Dedifferentiated amniotic fluid mesenchymal stem cell (primary cell): Measurements from ENCODE around the gene COMMD1.
"Not testable (repeated sequence)": the region's sequence is repeated elsewhere in the genome, so short reads cannot be mapped to it uniquely, and the experiment has no call there.

Experiments
- DNase-seq: peaks from one replicate; pipeline ENCODE4 v3.0.0-alpha.2; 2016; ENCODE audit errors: extremely low spot score

COMMD1 gene

GRCh38 chr2:62030902-62031301 is 125.4 kb downstream of the COMMD1 start:
- DNase-seq = no peak

DNA sequence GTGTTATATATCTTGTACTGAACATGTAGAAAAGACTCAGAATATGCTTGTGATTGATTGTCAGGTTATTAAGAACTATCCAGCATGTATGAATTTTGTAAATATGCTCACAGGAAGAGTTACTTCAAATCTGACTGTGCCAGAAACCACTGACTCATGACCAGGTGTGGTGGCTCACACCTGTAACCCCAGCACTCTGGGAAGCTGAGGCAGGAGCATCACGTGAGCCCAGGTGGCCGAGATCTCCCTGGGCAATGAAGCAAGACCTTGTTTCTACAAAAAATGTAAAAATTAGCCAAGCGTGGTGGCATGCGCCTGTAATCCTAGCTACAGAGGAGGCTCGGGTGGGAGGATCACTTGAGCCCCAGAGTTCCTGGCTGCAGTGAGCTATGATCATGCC is 126.6 kb downstream of the COMMD1 start:
- DNase-seq = no peak

DNA sequence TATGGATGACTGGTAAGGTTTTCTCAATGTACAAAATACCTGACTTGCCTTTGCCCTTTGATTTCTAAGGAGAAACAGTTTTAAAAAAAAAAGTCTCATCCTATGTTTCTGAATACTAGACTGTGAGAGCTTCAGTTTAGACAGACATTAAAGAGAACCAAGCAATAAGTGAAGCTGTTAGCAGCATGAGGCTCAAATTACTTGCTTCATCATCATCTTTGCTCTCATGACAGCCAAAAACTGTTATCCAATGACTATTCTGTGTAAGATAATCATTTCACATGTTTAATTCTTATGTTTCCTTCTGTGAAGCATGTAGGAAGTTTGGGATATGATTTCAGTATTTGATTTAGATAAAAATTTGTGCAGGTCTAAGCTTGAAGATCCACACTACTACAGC is 129.2 kb downstream of the COMMD1 start:
- no peak for DNase-seq

DNA sequence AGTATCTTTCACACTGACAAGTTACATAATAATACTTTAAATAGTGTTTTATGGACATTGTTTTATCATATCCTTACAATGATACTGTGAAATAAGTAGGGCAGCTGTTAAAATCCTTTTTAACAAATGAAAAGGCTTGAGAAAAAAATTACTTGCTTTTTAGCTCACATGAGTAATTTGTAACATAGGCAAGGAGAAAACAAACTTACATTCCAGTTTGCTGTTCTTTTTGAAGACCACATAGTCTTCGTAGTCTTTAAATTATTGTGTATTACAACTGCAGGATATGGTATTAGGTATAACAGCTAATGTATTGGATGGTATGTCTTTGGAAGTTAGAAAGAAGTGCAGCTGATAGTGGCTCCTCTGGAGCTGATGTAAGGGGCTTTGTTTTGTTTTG is 130.8 kb downstream of the COMMD1 start:
- DNase-seq = no peak

DNA sequence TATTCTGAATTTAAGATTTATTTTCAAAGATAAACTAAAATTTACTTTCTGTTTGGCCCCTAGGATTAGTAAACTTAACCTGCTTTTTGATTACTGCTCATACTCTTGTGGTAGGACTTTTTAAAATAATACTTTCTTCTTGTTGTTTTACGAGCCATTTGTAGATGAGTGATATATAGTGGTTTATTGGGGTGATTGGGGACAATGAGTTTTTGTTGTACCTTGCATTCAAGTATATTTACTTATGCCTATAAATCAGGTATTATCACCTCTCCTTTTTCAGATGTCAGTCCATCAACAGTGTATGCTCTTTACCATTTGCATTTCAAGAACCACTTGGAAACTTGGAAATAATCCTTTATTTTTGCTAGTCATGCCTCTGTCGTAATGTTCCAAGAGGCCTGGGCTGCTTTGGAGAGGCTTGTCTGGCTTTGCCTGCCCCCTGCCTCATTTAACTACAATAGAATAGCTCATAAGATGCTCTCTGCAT is 131.3 kb downstream of the COMMD1 start:
- no peak for DNase-seq

DNA sequence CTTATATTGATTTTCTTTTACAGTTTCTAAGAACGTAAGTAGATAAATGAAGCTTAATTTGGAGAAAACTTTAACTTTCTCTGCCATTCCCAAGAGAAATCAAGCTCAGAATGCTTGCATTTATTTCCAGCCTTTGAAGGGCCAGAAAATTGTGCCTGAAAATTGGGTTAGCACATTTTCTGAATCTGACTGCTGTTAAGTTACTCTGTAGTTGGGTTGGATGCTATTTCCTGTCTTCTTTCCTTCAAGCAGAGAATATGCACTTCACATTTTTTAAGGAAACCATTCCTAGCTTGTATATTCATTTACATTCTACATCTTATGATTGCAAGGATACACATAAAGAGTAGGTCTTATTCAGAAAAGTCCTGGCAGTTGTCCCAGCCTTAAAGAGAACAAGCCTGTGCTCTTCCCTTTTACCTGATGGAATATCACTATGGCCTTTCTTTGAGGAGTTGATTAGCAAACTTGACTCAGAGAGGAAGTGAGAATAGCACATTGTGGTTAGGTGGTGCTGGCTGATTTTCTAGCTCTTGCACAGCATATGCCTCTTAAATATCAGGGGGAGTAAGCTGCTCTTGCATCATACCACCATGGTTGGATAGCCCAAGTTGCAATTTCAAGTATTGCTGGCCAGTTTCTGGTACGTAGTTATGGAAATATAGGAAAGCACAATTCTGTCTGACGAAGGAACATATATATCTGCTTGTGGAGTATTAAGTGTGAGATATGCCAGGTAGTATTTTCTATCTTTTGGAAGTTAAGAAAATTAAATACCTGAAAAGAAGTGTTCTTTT is 133.7 kb downstream of the COMMD1 start:
- no peak for DNase-seq

DNA sequence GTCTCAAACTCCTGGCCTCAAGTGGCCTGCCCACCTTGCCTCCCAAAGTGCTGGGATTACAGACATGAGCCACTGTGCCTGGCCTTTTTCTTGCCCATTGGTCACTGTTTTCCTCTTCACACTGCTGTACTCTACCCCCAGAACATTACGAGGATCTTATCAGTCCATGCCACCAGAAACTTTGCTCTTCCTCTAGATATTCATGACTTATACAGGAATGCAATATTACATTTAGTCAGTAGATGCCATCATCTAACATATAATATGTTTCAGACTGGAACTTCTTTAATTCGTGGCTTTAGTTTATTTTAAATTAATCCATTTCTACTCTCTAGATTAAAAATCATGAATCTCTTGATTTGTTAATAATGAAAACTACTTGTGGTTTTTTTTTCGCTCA is 135.5 kb downstream of the COMMD1 start:
- no peak for DNase-seq

DNA sequence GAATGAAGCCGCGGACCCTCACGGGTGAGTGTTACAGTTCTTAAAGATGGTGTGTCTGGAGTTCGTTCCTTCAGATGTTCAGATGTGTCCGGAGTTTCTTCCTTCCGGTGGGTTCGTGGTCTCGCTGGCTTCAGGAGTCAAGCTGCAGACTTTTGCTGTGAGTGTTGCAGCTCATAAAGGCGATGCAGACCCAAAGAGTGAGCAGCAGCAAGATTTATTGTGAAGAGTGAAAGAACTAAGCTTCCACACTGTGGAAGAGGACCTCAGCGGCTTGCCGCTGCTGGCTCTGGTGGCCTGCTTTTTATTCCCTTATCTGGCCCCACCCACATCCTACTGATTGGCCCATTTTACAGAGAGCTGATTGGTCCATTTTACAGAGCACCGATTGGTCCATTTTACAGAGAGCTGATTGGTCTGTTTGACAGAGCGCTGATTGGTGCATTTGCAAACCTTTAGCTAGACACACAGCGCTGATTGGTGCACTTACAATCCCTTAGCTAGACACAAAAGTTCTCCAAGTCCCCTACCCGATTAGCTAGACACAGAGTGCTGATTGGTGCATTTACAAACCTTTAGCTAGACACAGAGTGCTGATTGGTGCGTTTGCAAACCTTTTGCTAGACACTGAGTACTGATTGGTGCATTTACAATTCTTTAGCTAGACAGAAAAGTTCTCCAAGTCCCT is 136.4 kb downstream of the COMMD1 start:
- DNase-seq = not testable (repeated sequence)

DNA sequence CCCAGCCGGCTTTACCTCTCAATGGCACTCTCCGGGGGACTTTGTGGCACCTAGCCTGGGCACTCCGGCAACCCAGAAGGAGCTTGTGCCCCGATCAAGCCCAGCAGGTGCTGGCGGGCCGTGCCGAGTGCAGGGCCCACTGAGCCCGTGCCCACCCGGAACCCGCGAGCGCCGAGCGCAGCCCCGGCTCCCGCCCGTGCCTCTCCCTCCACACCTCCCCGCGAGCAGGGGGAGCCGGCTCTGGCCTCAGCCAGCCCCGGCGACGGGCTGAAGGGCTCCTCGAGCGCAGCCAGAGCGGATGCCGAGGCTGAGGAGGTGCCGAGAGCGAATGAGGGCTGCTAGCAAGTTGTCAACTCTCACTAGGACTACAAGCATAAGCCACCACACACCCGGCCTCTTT is 136.9 kb downstream of the COMMD1 start:
- DNase-seq = no peak

- no peak for DNase-seq
Observed at GRCh38 chr2:62042944-62043343, 137.5 kb downstream of the COMMD1 start.

- DNase-seq = no peak
Observed at GRCh38 chr2:62045017-62045543, 139.6 kb downstream of the COMMD1 start.

GRCh38 chr2:62046141-62046540 is 140.7 kb downstream of the COMMD1 start:
- no peak for DNase-seq

DNA sequence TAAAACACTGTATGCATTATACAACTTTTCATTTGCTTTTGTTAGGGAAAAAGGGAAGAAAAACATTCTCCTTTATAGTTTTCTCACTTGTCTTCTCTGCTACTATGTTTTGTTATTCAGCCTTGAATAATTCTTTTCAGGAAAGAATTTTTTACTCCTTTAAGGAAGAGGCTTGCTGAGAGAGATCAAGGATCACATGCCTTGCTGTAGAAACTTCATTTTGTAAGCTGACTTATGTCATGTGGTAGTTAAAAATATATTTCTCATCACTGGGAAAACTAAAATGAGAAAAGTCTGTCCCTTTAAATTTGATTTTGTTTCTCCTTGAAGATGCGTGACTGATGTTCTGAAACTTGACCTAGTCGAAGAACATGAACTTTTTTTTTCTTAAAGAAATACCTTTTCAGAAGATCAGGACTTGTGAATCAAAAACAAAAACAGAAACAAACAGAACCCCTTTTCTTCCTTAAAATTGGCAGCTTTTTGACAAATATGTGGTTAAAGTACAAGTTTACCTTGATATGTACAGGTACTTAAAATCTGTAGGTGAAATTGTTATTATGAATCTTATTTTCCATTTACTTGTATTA is 145.1 kb downstream of the COMMD1 start:
- no peak for DNase-seq

DNA sequence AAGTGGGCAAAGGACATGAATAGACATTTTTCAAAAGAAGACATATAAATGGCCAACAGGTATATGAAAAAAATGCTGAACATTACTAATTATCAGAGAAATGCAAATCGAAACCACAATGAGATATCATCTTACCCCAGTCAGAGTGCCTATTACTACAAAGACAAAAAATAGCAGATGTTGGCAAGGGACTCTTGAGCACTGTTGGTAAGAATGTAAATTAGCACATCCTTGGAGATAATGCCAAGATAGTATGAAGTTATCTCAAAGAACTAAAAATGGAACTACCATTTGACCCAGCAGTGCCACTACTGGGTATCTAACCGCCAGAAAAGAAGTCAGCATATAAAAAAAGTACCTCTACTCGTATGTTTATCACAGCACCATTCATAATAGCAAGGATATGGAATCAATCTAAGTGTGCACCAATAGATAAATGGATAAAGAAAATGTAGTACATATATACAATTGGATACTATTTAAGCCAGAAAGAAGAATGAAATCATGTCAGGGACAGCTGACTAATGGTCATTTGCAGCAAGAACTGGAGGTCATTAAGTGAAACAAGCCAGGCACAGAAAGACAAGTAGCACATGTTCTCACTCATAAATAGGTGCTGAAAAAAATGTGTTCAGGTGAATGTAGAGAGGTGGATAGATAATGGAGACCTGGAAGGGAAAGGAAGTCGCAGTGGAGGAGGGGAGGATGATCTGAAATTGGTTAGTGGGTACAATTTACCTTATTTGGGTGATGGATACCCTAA is 148.7 kb downstream of the COMMD1 start:
- DNase-seq = no peak

DNA sequence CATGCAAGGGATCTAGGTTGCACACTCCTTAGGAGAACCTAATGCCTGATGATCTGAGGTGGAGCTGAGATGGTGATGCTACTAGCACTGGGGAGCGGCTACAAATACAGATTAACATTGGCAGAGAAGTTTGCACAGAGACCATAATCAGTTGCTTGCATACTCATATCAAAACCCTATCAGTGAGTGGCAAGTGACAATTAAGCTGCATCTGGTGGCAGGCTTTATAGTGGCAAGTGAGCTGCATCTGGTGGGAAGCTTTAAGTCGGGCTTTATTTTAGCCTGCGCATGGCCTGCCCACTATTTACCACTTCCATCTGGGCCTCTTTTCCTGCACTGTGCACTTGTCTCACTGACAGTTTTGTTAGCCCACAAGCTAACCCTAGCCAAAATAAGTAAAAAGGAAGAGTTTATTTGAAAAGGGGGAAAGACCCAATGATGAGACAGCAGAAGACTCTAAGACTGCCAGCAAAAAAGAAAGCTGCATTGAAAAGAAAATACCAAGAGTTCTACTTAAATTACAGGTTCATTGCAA is 149.5 kb downstream of the COMMD1 start:
- no peak for DNase-seq

DNA sequence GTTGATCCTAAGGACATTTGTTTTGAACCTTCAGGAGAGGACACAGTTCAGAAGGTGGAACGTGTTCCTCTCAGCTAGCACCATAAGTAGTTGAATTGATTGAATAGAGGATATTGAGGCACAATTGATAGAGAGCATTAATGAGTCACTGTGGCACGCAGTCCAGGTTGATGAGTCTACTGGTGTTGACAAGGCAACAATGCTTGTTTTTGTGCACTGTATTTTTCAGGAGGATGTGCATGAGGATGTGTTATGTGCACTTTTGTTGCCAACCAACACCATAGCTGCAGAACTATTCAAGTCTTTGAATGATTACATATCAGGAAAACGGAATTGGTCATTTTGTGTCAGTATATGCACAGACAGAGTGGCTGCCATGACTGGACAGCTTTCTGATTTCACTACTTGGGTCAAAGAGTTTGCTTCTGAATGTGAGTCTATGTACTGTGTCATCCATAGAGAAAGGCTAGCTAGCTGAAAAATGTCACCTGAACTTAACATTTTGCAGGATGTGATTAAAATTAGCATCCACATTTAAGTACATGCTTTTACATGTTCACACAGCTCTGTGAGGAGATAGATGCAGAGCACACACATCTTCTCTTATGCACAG is 150.4 kb downstream of the COMMD1 start:
- no peak for DNase-seq

DNA sequence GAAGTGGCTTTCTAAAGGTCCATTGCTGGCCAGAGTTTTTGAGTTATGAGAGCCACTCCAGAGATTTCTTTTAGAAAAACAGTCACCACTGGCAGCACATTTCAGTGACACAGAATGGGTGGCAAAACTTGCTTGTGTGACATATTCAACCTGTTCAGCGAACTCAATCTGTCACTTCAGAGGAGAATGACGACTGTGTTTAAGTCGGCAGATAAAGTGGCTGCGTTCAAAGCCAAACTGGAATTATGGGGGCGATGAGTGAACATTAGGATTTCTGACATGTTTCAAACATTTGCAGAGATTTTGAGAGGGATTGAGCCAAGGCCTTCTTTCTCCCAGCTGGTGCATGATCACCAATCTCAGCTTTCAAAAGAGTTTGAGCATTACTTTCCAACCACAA is 150.9 kb downstream of the COMMD1 start:
- no peak for DNase-seq

- DNase-seq = no peak
Observed at GRCh38 chr2:62065243-62065642, 159.8 kb downstream of the COMMD1 start.

- DNase-seq = no peak
Observed at GRCh38 chr2:62071126-62071598, 165.7 kb downstream of the COMMD1 start.

GRCh38 chr2:62071760-62072680 is 166.5 kb downstream of the COMMD1 start:
- no peak for DNase-seq
